GM12874 (cell line): ENCODE results near the gene ATP1A3.

ENCODE experiments used
- CTCF ChIP-seq: IDR thresholded peaks from 2 replicates; pipeline ENCODE4 v1.5.1; 2011; ENCODE audit warnings: low read depth, mild to moderate bottlenecking, control low read depth, low read length, moderate library complexity; ENCODE audit not compliant: insufficient read depth

The ATP1A3 gene

GRCh38 chr19:41994994-41995958 lies 1.2 kb upstream of the ATP1A3 start:
- no peak for TF ChIP-seq CTCF

GRCh38 chr19:41994521-41994971 lies 516 bp upstream of the ATP1A3 start:
- no peak for TF ChIP-seq CTCF

- TF ChIP-seq CTCF = no peak
These were observed 3.0 kb downstream of the ATP1A3 start for GRCh38 chr19:41991025-41991424.

GRCh38 chr19:41990615-41991014 lies 3.4 kb downstream of the ATP1A3 start:
- TF ChIP-seq CTCF = no peak

- TF ChIP-seq CTCF = no peak
These were observed 4.0 kb downstream of the ATP1A3 start for GRCh38 chr19:41990028-41990427.

GRCh38 chr19:41988947-41989346 lies 5.1 kb downstream of the ATP1A3 start:
- TF ChIP-seq CTCF = no peak

GRCh38 chr19:41987141-41987860 lies 6.7 kb downstream of the ATP1A3 start:
- TF ChIP-seq CTCF = no peak
